ENCODE measurements around the gene GPSM1. TPM values are rescaled to one million over a fixed set of nuclear protein-coding genes. Genes with fewer than 3 reads are reported as not detected.

Gene GPSM1
- total and polyA plus RNA-seq, 9 of the 15 experiments (the other 6 are each of a cell fraction or from before 2014, with no cell fraction given) = 0.04 to 14.2 (median 3.1) TPM

- TF ChIP-seq, protein P1, sequence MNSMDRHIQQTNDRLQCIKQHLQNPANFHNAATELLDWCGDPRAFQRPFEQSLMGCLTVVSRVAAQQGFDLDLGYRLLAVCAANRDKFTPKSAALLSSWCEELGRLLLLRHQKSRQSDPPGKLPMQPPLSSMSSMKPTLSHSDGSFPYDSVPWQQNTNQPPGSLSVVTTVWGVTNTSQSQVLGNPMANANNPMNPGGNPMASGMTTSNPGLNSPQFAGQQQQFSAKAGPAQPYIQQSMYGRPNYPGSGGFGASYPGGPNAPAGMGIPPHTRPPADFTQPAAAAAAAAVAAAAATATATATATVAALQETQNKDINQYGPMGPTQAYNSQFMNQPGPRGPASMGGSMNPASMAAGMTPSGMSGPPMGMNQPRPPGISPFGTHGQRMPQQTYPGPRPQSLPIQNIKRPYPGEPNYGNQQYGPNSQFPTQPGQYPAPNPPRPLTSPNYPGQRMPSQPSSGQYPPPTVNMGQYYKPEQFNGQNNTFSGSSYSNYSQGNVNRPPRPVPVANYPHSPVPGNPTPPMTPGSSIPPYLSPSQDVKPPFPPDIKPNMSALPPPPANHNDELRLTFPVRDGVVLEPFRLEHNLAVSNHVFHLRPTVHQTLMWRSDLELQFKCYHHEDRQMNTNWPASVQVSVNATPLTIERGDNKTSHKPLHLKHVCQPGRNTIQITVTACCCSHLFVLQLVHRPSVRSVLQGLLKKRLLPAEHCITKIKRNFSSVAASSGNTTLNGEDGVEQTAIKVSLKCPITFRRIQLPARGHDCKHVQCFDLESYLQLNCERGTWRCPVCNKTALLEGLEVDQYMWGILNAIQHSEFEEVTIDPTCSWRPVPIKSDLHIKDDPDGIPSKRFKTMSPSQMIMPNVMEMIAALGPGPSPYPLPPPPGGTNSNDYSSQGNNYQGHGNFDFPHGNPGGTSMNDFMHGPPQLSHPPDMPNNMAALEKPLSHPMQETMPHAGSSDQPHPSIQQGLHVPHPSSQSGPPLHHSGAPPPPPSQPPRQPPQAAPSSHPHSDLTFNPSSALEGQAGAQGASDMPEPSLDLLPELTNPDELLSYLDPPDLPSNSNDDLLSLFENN (IDR thresholded peaks at IDR 0.05; ENCODE audit: low read depth in 2 of 2, low read length in 2 of 2) = no peak
- TF ChIP-seq ADNP (tag; IDR thresholded peaks at IDR 0.05) (peak; percentile 38; the same call in 1 of the 2 replicates), ARHGAP35 (IDR thresholded peaks at IDR 0.05; ENCODE audit: partially characterized antibody) (peak; percentile 54), PTBP1 (IDR thresholded peaks at IDR 0.05; ENCODE audit: low read depth, low read length) (no peak), DPF2 (IDR thresholded peaks at IDR 0.05) (0 out of 2 replicates have a peak, but pooled peaks have one; percentile 11), THRAP3 (IDR thresholded peaks at IDR 0.05; ENCODE audit: borderline replicate concordance) (peak; percentile 76; the same call in 1 of the 2 replicates), CREB1 (IDR thresholded peaks at IDR 0.05) (no peak), CREB1 (CRISPR knock-in tag; IDR thresholded peaks at IDR 0.05) (no peak), BCOR (IDR thresholded peaks at IDR 0.05) (peak; percentile 73; the same call in 1 of the 2 replicates), TRIM24 (IDR thresholded peaks at IDR 0.05) (peak in 1 of 2 experiments; percentile 60; a peak in 1 of 4 replicates), THRB (CRISPR knock-in tag; conservative IDR thresholded peaks at IDR 0.05) (peak; percentile 57; the same call in 1 of the 2 replicates), ZNF57 (CRISPR knock-in tag; IDR thresholded peaks at IDR 0.05) (no peak), BRD4 (IDR thresholded peaks at IDR 0.05) (no peak), SETDB1 (IDR thresholded peaks at IDR 0.05; ENCODE audit: low read length) (no peak), ZNF311 (CRISPR knock-in tag; IDR thresholded peaks at IDR 0.05) (no peak), KDM1A (IDR thresholded peaks at IDR 0.05) (0 out of 4 replicates have a peak, but pooled peaks of 1 of the 2 experiments have one; percentile 24)
- TF ChIP-seq, protein P2, sequence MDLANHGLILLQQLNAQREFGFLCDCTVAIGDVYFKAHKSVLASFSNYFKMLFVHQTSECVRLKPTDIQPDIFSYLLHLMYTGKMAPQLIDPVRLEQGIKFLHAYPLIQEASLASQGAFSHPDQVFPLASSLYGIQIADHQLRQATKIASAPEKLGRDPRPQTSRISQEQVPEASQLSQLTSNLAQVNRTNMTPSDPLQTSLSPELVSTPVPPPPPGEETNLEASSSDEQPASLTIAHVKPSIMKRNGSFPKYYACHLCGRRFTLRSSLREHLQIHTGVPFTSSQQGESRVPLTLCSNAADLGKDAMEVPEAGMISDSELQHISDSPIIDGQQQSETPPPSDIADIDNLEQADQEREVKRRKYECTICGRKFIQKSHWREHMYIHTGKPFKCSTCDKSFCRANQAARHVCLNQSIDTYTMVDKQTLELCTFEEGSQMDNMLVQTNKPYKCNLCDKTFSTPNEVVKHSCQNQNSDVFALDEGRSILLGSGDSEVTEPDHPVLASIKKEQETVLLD (IDR thresholded peaks at IDR 0.05) = peak; percentile 47; the same call in 1 of the 2 replicates
- TF ChIP-seq, protein P3, sequence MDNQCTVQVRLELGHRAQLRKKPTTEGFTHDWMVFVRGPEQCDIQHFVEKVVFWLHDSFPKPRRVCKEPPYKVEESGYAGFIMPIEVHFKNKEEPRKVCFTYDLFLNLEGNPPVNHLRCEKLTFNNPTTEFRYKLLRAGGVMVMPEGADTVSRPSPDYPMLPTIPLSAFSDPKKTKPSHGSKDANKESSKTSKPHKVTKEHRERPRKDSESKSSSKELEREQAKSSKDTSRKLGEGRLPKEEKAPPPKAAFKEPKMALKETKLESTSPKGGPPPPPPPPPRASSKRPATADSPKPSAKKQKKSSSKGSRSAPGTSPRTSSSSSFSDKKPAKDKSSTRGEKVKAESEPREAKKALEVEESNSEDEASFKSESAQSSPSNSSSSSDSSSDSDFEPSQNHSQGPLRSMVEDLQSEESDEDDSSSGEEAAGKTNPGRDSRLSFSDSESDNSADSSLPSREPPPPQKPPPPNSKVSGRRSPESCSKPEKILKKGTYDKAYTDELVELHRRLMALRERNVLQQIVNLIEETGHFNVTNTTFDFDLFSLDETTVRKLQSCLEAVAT (IDR thresholded peaks at IDR 0.05) = peak in 1 of 2 experiments; percentile 32; a peak in 1 of 4 replicates
These were observed 17.5 kb upstream of the GPSM1 start (continued) for GRCh38 chr9:136309806-136310220.

Measured in K562 (cell line).